ENCODE results near the gene MVP.
"Not testable (repeated sequence)": the region's sequence is repeated elsewhere in the genome, so short reads cannot be mapped to it uniquely, and the experiment has no call there.

Gene MVP

GRCh38 chr16:29820271-29820701 lies at the start of gene MVP:
Gene MVP, plus strand, starts transcription at chr16:29820462. Its CDS starts 10,088 bp downstream, at chr16:29830550.
- DNase-seq (ENCODE audit: low read depth, low spot score): no peak

- not testable (repeated sequence) for DNase-seq (ENCODE audit: low read depth, low spot score)
These were observed 47.9 kb upstream of the MVP start for GRCh38 chr16:29772330-29772729.

- no peak for DNase-seq (ENCODE audit: low read depth, low spot score)
These were observed 45.5 kb upstream of the MVP start for GRCh38 chr16:29774730-29775129.

GRCh38 chr16:29775742-29776408 lies 44.4 kb upstream of the MVP start:
- no peak for DNase-seq (ENCODE audit: low read depth, low spot score)

GRCh38 chr16:29777576-29778350 lies 42.5 kb upstream of the MVP start, which contains the start of gene ZG16:
Gene ZG16, plus strand, starts transcription at chr16:29778256. Its CDS starts 1,011 bp downstream, at chr16:29779267.
- no peak for DNase-seq (ENCODE audit: low read depth, low spot score)

- no peak for DNase-seq (ENCODE audit: low read depth, low spot score)
These were observed 40.8 kb upstream of the MVP start for GRCh38 chr16:29779474-29779873.

GRCh38 chr16:29783094-29783953 lies 36.9 kb upstream of the MVP start:
- DNase-seq (ENCODE audit: low read depth, low spot score): not testable (repeated sequence)

- no peak for DNase-seq (ENCODE audit: low read depth, low spot score)
These were observed 36.1 kb upstream of the MVP start for GRCh38 chr16:29784157-29784556.

- no peak for DNase-seq (ENCODE audit: low read depth, low spot score)
These were observed 35.3 kb upstream of the MVP start for GRCh38 chr16:29784901-29785500.

GRCh38 chr16:29787155-29787554 lies 33.1 kb upstream of the MVP start:
- not testable (repeated sequence) for DNase-seq (ENCODE audit: low read depth, low spot score)

- no peak for DNase-seq (ENCODE audit: low read depth, low spot score)
These were observed 30.5 kb upstream of the MVP start for GRCh38 chr16:29789775-29790182.

GRCh38 chr16:29790183-29790948 lies 29.9 kb upstream of the MVP start, which contains the start of gene KIF22:
Gene KIF22, plus strand, starts transcription at chr16:29790751. Its CDS starts 9 bp downstream, at chr16:29790760.
- DNase-seq (ENCODE audit: low read depth, low spot score): peak; percentile 97

- no peak for DNase-seq (ENCODE audit: low read depth, low spot score)
These were observed 29.1 kb upstream of the MVP start for GRCh38 chr16:29790949-29791844.

- DNase-seq (ENCODE audit: low read depth, low spot score): no peak
These were observed 28.1 kb upstream of the MVP start for GRCh38 chr16:29791845-29792807.

GRCh38 chr16:29793153-29793552 lies 27.1 kb upstream of the MVP start:
- DNase-seq (ENCODE audit: low read depth, low spot score): not testable (repeated sequence)

- no peak for DNase-seq (ENCODE audit: low read depth, low spot score)
These were observed 26.0 kb upstream of the MVP start for GRCh38 chr16:29794231-29794710.

- DNase-seq (ENCODE audit: low read depth, low spot score): no peak
These were observed 17.8 kb upstream of the MVP start for GRCh38 chr16:29802416-29802935.

GRCh38 chr16:29804020-29804419 lies 16.2 kb upstream of the MVP start:
- DNase-seq (ENCODE audit: low read depth, low spot score): no peak
